Ovary (tissue), 9 donors: ENCODE data around the gene KIAA0586. TPM values are rescaled to one million over a fixed set of nuclear protein-coding genes. Genes with fewer than 3 reads are reported as not detected.

Source experiments
- DNase-seq, 5 donors: peaks; one replicate each; pipeline ENCODE4 v3.0.0-alpha.2; 2019 to 2020
- H3K27ac ChIP-seq, 2 donors: fragments of 200-600 bp; one replicate each; pipeline versions ENCODE4 v1.5.1 to v1.8.0; 2019 to 2022
- H3K27me3 ChIP-seq: fragments of 200-600 bp; one replicate; pipeline ENCODE4 v1.8.0; 2022
- H3K36me3 ChIP-seq: fragments of 200-600 bp; sonication (generic); one replicate; pipeline ENCODE4 v1.5.1; 2019
- H3K4me1 ChIP-seq: one replicate; pipeline ENCODE4 v1.8.1; 2013; ENCODE audit warnings: mild to moderate bottlenecking, moderate library complexity; ENCODE audit not compliant: insufficient read depth
- H3K4me3 ChIP-seq: fragments of 200-600 bp; sonication (generic); one replicate; pipeline ENCODE4 v1.5.1; 2017
- H3K9me3 ChIP-seq, 2 donors: fragments of 200-600 bp in 1 of 2; sonication (generic) in 1 of 2; one replicate each; pipeline versions ENCODE4 v1.5.1 to v1.8.1; 2013 to 2019; ENCODE audit warnings: mild to moderate bottlenecking in 1 of 2, moderate library complexity in 1 of 2
- CTCF ChIP-seq, 3 donors: fragments of 450-650 bp in 2 of 3; fragments of 200-600 bp in 1 of 3; IDR thresholded peaks; one replicate each; pipeline versions ENCODE4 v1.5.1 to v1.8.0; 2016 to 2022; ENCODE audit warnings: antibody characterized with exemption in 3 of 3, mild to moderate bottlenecking in 1 of 3
- EP300 ChIP-seq: sonication (generic); formaldehyde crosslinking; IDR thresholded peaks from one replicate; pipeline ENCODE4 v1.6.1; 2017; ENCODE audit warnings: antibody characterized with exemption
- POLR2A ChIP-seq: fragments of 450-650 bp; IDR thresholded peaks from one replicate; pipeline ENCODE4 v1.6.1; 2017; ENCODE audit warnings: antibody characterized with exemption, mild to moderate bottlenecking, moderate library complexity
- WGBS, 3 donors: extraction: QIAGEN DNeasy Blood & Tissue Kit in 1 of 3; methylation state at CpG; one replicate each; pipeline versions ENCODE4 v1.1.5 to v1.1.7; 2013 to 2017; 5-methylcytosine and 5-hydroxymethylcytosine counted together
- intact Hi-C, 4 donors: fragments of 100-400 bp; cut with DNase I; formaldehyde crosslinking; loops; one replicate each; pipeline versions ENCODE4 v1.11.0 to v1.15.1; 2022 to 2023
- polyA plus RNA-seq, 2 donors: library from polyadenylated mRNA; stranded (reverse); fragments of 200-250 nt in 1 of 2; fragments of 350-450 nt in 1 of 2; fragmentation: Illumina TruSeq in 1 of 2; extraction: RNeasy Lipid Tissue Mini Kit (QIAGEN cat#74804) in 1 of 2; gene quantifications; one replicate each; pipeline ENCODE4 v1.2.3, GENCODE V29; 2013 to 2014
- total RNA-seq, 7 donors: library from RNA; depleted of rRNA in 2 of 7; stranded (reverse); fragments of >200 nt in 2 of 7; fragmentation: NEBNext Ultra II Directional in 3 of 7; extraction: Animal tissue kit (Norgen Biotek cat#: 25700) in 3 of 7; gene quantifications; one replicate each; pipeline versions ENCODE4 v1.1.0 to v1.2.4, GENCODE V29; 2016 to 2023
- donor health status: DM: no; HTN: no; CAD: no; lungs with moderate emphysema.
- donor health status: DM: no; HTN: no; CAD: no.
- donor health status: Bipolar disorder and iron deficiency.
- donor health status: DM: yes; HTN: yes; CAD: no.
- donor health status: DM: no; HTN: no; CAD: no.
- donor health status: DM: yes; HTN: yes; CAD: no.

Gene KIAA0586
- total and polyA plus RNA-seq, 9 donors, result 4.6 to 19.1 (median 13.7) TPM

GRCh38 chr14:58428118-58428683, 682 bp downstream of the KIAA0586 start:
- no peak for DNase-seq
- intact Hi-C loops, result loop anchor here in 1 of 4 donors (5.0 kb wide), 1 partner anchor 186 kb away; the partner anchor contains the start of gene PSMA3
- H3K4me1 ChIP-seq, result peaks cover 1% of the 10 kb centered on the region

GRCh38 chr14:58430156-58430555, 2.6 kb downstream of the KIAA0586 start:
- Histone ChIP-seq H3K27ac (no peak overlapping the region), H3K27me3 (no peaks in the 10 kb centered on the region), H3K36me3 (no peaks in the 10 kb centered on the region), H3K4me3 (no peak overlapping the region), H3K4me1 (peaks cover 1% of the 10 kb centered on the region), H3K9me3 (no peaks in the 10 kb centered on the region)
- DNase-seq, result no peak
- intact Hi-C loops, result no loop called here
- TF ChIP-seq EP300 (no peak), POLR2A (no peak), CTCF (IDR thresholded peaks at IDR 0.05) (no peak)
- 40 to 61% (median 60%) methylated on average over 1 of the region's 1 CpG for WGBS, 3 donors

More at GRCh38 chr14:58428118-58428683, 682 bp downstream of the KIAA0586 start:
- 0 to 1% (median 0%) methylated on average over 10 of the region's 10 CpGs for WGBS, 3 donors
- Histone ChIP-seq H3K4me3 (peak overlapping the region; percentile 67), H3K9me3 (no peaks in the 10 kb centered on the region), H3K27me3 (no peaks in the 10 kb centered on the region), H3K27ac (peak overlapping the region in 1 of 2 donors; percentile 72), H3K36me3 (no peaks in the 10 kb centered on the region)
- TF ChIP-seq EP300, result no peak
- no peak for TF ChIP-seq POLR2A
- TF ChIP-seq CTCF (IDR thresholded peaks at IDR 0.05), result no peak

DNA sequence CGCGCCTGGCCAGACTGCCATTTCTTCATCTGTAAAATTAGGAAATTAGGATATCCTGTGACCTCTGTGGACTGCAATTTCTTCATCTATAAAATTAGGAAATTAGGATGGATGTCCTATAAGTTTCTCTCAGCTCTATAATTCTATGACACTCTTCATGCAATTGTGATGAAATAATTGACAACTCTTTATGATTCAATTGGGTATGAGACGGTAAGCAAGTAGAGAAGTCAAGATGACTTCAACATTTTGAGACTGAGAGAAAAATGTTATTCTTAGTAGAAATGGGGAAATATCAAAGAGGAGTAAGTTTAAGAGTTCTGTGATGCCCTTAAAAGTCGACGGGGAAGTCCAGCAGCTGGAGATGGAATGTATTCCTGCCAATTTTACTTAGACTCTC, 12.0 kb downstream of the KIAA0586 start:
- no peaks in the 10 kb centered on the region for H3K27me3 ChIP-seq
- no peaks in the 10 kb centered on the region for H3K4me1 ChIP-seq
- WGBS, 3 donors, result 75 to 84% (median 79%) methylated on average over 5 of the region's 5 CpGs
- no peaks in the 10 kb centered on the region for H3K36me3 ChIP-seq
- H3K9me3 ChIP-seq, result no peaks in the 10 kb centered on the region
- intact Hi-C loops, result no loop called here
- no peak for DNase-seq
- no peak overlapping the region for H3K27ac ChIP-seq
- no peak overlapping the region for H3K4me3 ChIP-seq
- TF ChIP-seq POLR2A (no peak), CTCF (IDR thresholded peaks at IDR 0.05) (no peak), EP300 (no peak)

GRCh38 chr14:58444627-58445026, 17.1 kb downstream of the KIAA0586 start:
- Histone ChIP-seq H3K4me3 (no peak overlapping the region), H3K27ac (no peak overlapping the region), H3K9me3 (no peaks in the 10 kb centered on the region), H3K27me3 (no peaks in the 10 kb centered on the region), H3K36me3 (no peaks in the 10 kb centered on the region), H3K4me1 (no peaks in the 10 kb centered on the region)
- intact Hi-C loops, result no loop called here
- TF ChIP-seq EP300 (no peak), CTCF (IDR thresholded peaks at IDR 0.05) (no peak), POLR2A (no peak)
- DNase-seq, result no peak
- WGBS, 3 donors, result 68 to 81% (median 79%) methylated on average over 5 of the region's 5 CpGs
